Liver (tissue), 3 donors: ENCODE data around the gene PARP16.
"Not testable (repeated sequence)": the region's sequence is repeated elsewhere in the genome, so short reads cannot be mapped to it uniquely, and the experiment has no call there.

Experiments used
- GABPA ChIP-seq, 2 donors: IDR thresholded peaks in 1 of 2; conservative IDR thresholded peaks in 1 of 2; 2 replicates each; pipeline ENCODE4 v1.6.1; 2016; ENCODE audit warnings: antibody characterized with exemption in 2 of 2, mild to moderate bottlenecking in 1 of 2, moderate library complexity in 1 of 2
- JUND ChIP-seq, 2 donors: IDR thresholded peaks; 2 replicates each; pipeline ENCODE4 v1.6.1; 2016; ENCODE audit warnings: antibody characterized with exemption in 2 of 2
- RAD21 ChIP-seq, 2 donors: IDR thresholded peaks; 2 replicates each; pipeline ENCODE4 v1.6.1; 2016; ENCODE audit warnings: antibody characterized with exemption in 2 of 2, mild to moderate bottlenecking in 2 of 2
- RXRA ChIP-seq, 2 donors: IDR thresholded peaks; 2 replicates each; pipeline ENCODE4 v1.6.1; 2017 to 2018; ENCODE audit warnings: antibody characterized with exemption in 2 of 2, mild to moderate bottlenecking in 1 of 2
- TAF1 ChIP-seq: conservative IDR thresholded peaks from 2 replicates; pipeline ENCODE4 v1.6.1; 2016; ENCODE audit warnings: antibody characterized with exemption, mild to moderate bottlenecking
- TF ChIP-seq, protein P1 (sequence below): IDR thresholded peaks from 2 replicates; pipeline ENCODE4 v1.6.1; 2016; ENCODE audit warnings: antibody characterized with exemption, mild to moderate bottlenecking
- TF ChIP-seq, protein P2 (sequence below): fragments of 150-350 bp; IDR thresholded peaks from 2 replicates; pipeline ENCODE4 v1.5.1; 2017; ENCODE audit warnings: improper control_type of control experiment, low read depth, low read length; ENCODE audit not compliant: missing input control
- donor health status: healthy.
- donor health status: healthy.

DNA sequence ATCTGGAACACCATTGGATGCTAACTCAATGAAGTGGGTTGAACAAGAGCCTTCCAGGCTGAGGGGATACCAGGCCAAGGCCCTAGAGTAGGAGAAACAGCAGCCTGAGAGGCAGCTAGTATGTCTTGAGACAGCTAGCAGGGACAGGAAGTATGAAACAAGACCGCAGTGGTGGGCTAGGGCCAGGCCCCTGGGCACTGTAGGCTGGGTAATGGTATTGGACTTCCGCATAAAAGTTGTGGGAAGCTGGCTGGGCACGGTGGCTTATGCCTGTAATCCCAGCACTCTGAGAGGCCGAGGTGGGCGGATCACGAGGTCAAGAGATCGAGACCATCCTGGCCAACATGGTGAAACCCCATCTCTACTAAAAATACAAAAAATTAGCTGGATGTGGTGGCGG, 50.2 kb downstream of the PARP16 start:
- not testable (repeated sequence) for TF ChIP-seq GABPA (IDR thresholded peaks at IDR 0.05 in 1 of 2, conservative IDR thresholded peaks at IDR 0.05 in 1 of 2); RAD21 (IDR thresholded peaks at IDR 0.05); TAF1; JUND (IDR thresholded peaks at IDR 0.05); RXRA (IDR thresholded peaks at IDR 0.05)
- TF ChIP-seq, protein P1, sequence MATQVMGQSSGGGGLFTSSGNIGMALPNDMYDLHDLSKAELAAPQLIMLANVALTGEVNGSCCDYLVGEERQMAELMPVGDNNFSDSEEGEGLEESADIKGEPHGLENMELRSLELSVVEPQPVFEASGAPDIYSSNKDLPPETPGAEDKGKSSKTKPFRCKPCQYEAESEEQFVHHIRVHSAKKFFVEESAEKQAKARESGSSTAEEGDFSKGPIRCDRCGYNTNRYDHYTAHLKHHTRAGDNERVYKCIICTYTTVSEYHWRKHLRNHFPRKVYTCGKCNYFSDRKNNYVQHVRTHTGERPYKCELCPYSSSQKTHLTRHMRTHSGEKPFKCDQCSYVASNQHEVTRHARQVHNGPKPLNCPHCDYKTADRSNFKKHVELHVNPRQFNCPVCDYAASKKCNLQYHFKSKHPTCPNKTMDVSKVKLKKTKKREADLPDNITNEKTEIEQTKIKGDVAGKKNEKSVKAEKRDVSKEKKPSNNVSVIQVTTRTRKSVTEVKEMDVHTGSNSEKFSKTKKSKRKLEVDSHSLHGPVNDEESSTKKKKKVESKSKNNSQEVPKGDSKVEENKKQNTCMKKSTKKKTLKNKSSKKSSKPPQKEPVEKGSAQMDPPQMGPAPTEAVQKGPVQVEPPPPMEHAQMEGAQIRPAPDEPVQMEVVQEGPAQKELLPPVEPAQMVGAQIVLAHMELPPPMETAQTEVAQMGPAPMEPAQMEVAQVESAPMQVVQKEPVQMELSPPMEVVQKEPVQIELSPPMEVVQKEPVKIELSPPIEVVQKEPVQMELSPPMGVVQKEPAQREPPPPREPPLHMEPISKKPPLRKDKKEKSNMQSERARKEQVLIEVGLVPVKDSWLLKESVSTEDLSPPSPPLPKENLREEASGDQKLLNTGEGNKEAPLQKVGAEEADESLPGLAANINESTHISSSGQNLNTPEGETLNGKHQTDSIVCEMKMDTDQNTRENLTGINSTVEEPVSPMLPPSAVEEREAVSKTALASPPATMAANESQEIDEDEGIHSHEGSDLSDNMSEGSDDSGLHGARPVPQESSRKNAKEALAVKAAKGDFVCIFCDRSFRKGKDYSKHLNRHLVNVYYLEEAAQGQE = not testable (repeated sequence)
- TF ChIP-seq, protein P2, sequence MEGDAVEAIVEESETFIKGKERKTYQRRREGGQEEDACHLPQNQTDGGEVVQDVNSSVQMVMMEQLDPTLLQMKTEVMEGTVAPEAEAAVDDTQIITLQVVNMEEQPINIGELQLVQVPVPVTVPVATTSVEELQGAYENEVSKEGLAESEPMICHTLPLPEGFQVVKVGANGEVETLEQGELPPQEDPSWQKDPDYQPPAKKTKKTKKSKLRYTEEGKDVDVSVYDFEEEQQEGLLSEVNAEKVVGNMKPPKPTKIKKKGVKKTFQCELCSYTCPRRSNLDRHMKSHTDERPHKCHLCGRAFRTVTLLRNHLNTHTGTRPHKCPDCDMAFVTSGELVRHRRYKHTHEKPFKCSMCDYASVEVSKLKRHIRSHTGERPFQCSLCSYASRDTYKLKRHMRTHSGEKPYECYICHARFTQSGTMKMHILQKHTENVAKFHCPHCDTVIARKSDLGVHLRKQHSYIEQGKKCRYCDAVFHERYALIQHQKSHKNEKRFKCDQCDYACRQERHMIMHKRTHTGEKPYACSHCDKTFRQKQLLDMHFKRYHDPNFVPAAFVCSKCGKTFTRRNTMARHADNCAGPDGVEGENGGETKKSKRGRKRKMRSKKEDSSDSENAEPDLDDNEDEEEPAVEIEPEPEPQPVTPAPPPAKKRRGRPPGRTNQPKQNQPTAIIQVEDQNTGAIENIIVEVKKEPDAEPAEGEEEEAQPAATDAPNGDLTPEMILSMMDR = not testable (repeated sequence)
